Muscle layer of duodenum (tissue), 2 donors: ENCODE measurements around the gene SLX4IP.

Source experiments
- H3K27ac ChIP-seq: one replicate; pipeline ENCODE4 v1.7.0; 2013; ENCODE audit warnings: mild to moderate bottlenecking, low read length
- H3K27me3 ChIP-seq: one replicate; pipeline ENCODE4 v1.7.0; 2013; ENCODE audit warnings: low read depth, mild to moderate bottlenecking, control low read depth, low read length
- H3K36me3 ChIP-seq, 2 donors: one replicate each; pipeline ENCODE4 v1.7.0; 2013; ENCODE audit warnings: low read length in 2 of 2, control low read depth in 1 of 2, mild to moderate bottlenecking in 1 of 2; ENCODE audit not compliant: insufficient read depth in 2 of 2, control insufficient read depth in 1 of 2
- H3K4me1 ChIP-seq, 2 donors: one replicate each; pipeline ENCODE4 v1.7.0; 2013; ENCODE audit warnings: low read length in 2 of 2, mild to moderate bottlenecking in 2 of 2, control low read depth in 1 of 2, moderate library complexity in 1 of 2; ENCODE audit not compliant: insufficient read depth in 2 of 2, control insufficient read depth in 1 of 2
- H3K4me3 ChIP-seq, 2 donors: one replicate each; pipeline ENCODE4 v1.7.0; 2013; ENCODE audit warnings: low read length in 2 of 2, low read depth in 1 of 2, mild to moderate bottlenecking in 1 of 2
- H3K9me3 ChIP-seq, 2 donors: one replicate each; pipeline ENCODE4 v1.7.0; 2013; ENCODE audit warnings: low read length in 2 of 2, control low read depth in 1 of 2, mild to moderate bottlenecking in 1 of 2; ENCODE audit not compliant: control insufficient read depth in 1 of 2
- donor health status: healthy.

Gene SLX4IP

GRCh38 chr20:10487142-10488136 lies 52.3 kb downstream of the SLX4IP start:
- Histone ChIP-seq H3K27me3 (no peaks in the 10 kb centered on the region), H3K4me1 (no peaks in the 10 kb centered on the region), H3K9me3 (no peaks in the 10 kb centered on the region), H3K27ac (no peak overlapping the region), H3K36me3 (no peaks in the 10 kb centered on the region), H3K4me3 (no peak overlapping the region)

DNA sequence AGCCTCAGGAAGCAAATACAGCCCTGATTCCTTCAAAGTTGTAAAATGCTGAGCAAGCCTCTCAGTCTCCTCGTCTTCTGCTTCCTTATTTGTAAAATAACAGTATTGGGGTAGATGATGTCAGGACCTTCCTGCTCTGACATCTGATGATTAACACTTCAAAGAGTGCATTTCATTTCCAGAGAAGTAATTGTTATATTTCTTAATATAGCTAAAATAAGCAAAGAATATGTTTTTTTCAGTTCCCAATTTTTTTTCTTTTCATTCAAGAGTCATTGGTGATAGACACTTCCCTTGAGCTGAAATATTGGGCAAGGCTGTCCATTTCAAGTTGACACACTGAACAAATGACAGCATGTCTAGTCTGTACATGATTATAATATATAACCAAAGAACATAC lies 53.4 kb downstream of the SLX4IP start:
- H3K36me3 ChIP-seq: no peaks in the 10 kb centered on the region
- no peak overlapping the region for H3K4me3 ChIP-seq
- no peaks in the 10 kb centered on the region for H3K4me1 ChIP-seq
- H3K27me3 ChIP-seq: no peaks in the 10 kb centered on the region
- no peak overlapping the region for H3K27ac ChIP-seq
- H3K9me3 ChIP-seq: no peaks in the 10 kb centered on the region

- H3K27ac ChIP-seq: no peak overlapping the region
- H3K4me1 ChIP-seq: no peaks in the 10 kb centered on the region
- no peaks in the 10 kb centered on the region for H3K27me3 ChIP-seq
- H3K36me3 ChIP-seq: no peaks in the 10 kb centered on the region
- H3K4me3 ChIP-seq: no peak overlapping the region
- H3K9me3 ChIP-seq: no peaks in the 10 kb centered on the region
Observed at GRCh38 chr20:10489853-10490252, 54.7 kb downstream of the SLX4IP start.

- Histone ChIP-seq H3K4me1 (no peaks in the 10 kb centered on the region), H3K36me3 (no peaks in the 10 kb centered on the region), H3K9me3 (no peaks in the 10 kb centered on the region), H3K4me3 (no peak overlapping the region), H3K27me3 (no peaks in the 10 kb centered on the region), H3K27ac (no peak overlapping the region)
Observed at GRCh38 chr20:10490257-10490656, 55.2 kb downstream of the SLX4IP start.

- Histone ChIP-seq H3K36me3 (no peaks in the 10 kb centered on the region), H3K4me1 (no peaks in the 10 kb centered on the region), H3K4me3 (no peak overlapping the region), H3K27ac (no peak overlapping the region), H3K27me3 (no peaks in the 10 kb centered on the region), H3K9me3 (no peaks in the 10 kb centered on the region)
Observed at GRCh38 chr20:10490706-10491105, 55.6 kb downstream of the SLX4IP start.

- Histone ChIP-seq H3K27me3 (no peaks in the 10 kb centered on the region), H3K4me1 (no peaks in the 10 kb centered on the region), H3K4me3 (no peak overlapping the region), H3K36me3 (no peaks in the 10 kb centered on the region), H3K27ac (no peak overlapping the region), H3K9me3 (no peaks in the 10 kb centered on the region)
Observed at GRCh38 chr20:10492065-10492464, 57.0 kb downstream of the SLX4IP start.

DNA sequence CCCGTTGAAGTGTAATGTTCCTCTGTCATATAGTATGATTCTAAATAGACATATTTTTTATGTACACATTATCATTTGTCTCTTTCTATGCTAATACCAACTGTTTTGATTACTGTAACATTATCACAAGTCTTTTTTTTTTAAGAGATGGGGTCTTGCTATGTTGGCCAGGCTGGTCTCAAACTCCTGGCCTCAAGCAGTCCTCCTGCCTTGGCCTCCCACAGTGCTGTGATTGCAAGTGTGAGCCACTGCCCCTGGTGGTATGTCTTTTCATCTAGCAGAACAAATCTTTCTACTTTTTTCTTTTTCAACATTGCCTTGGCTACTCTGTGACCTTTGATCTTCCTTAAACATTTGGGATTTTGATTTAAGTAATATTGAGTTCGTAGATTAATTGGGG lies 57.7 kb downstream of the SLX4IP start:
- Histone ChIP-seq H3K27me3 (no peaks in the 10 kb centered on the region), H3K9me3 (no peaks in the 10 kb centered on the region), H3K36me3 (no peaks in the 10 kb centered on the region), H3K27ac (no peak overlapping the region), H3K4me1 (no peaks in the 10 kb centered on the region), H3K4me3 (no peak overlapping the region)

DNA sequence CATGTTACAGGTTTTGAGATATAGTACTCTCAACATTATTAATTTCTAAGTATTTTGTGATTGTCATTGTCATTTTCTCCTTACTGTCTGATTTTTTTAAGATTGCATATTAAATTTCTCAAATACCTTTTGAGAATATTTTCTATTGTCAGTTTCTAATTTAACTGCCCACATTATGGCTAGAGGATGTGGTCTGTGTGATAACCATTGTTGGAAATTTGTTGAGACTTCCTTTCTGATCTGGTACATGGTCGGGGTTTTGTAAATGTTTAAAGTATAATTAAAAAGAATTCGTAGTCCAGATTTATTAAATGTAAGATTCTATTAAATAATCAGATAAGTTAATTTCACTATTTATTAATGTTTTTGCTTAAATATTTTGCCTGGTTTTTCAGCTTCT lies 60.1 kb downstream of the SLX4IP start:
- Histone ChIP-seq H3K27me3 (no peaks in the 10 kb centered on the region), H3K36me3 (no peaks in the 10 kb centered on the region), H3K9me3 (no peaks in the 10 kb centered on the region), H3K4me3 (no peak overlapping the region), H3K4me1 (no peaks in the 10 kb centered on the region), H3K27ac (no peak overlapping the region)

GRCh38 chr20:10496465-10496864 lies 61.4 kb downstream of the SLX4IP start:
- H3K27me3 ChIP-seq: no peaks in the 10 kb centered on the region
- no peaks in the 10 kb centered on the region for H3K4me1 ChIP-seq
- no peak overlapping the region for H3K27ac ChIP-seq
- H3K4me3 ChIP-seq: no peak overlapping the region
- no peaks in the 10 kb centered on the region for H3K36me3 ChIP-seq
- no peaks in the 10 kb centered on the region for H3K9me3 ChIP-seq

GRCh38 chr20:10497283-10497682 lies 62.2 kb downstream of the SLX4IP start:
- Histone ChIP-seq H3K27me3 (no peaks in the 10 kb centered on the region), H3K27ac (no peak overlapping the region), H3K4me3 (no peak overlapping the region), H3K36me3 (no peaks in the 10 kb centered on the region), H3K9me3 (no peaks in the 10 kb centered on the region), H3K4me1 (no peaks in the 10 kb centered on the region)

GRCh38 chr20:10497791-10498190 lies 62.7 kb downstream of the SLX4IP start:
- H3K4me1 ChIP-seq: no peaks in the 10 kb centered on the region
- no peak overlapping the region for H3K4me3 ChIP-seq
- H3K27ac ChIP-seq: no peak overlapping the region
- no peaks in the 10 kb centered on the region for H3K36me3 ChIP-seq
- no peaks in the 10 kb centered on the region for H3K27me3 ChIP-seq
- no peaks in the 10 kb centered on the region for H3K9me3 ChIP-seq

DNA sequence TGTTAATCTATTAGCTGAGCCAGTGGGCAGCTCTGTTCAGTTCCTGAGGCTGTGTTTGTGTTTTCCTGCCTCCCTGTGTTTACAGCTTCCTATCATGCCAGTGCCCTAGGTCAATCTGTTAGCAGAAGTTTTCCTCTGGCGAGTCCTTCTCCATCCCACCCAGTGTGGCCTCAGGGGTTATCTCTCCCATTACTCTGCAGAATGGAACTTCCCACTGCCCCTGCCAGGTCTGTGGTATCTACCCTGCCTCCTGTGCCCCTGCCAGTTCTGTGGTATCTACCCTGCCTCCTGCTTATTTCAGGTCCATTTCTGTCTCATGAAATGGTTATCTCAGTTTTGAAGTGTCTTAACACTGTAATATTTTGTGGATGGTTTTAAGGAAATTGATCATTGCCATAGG lies 63.1 kb downstream of the SLX4IP start:
- H3K4me1 ChIP-seq: no peaks in the 10 kb centered on the region
- H3K36me3 ChIP-seq: no peaks in the 10 kb centered on the region
- no peak overlapping the region for H3K27ac ChIP-seq
- no peaks in the 10 kb centered on the region for H3K9me3 ChIP-seq
- H3K4me3 ChIP-seq: no peak overlapping the region
- no peaks in the 10 kb centered on the region for H3K27me3 ChIP-seq
